Measurements from ENCODE around the gene BET1L. TPM values are rescaled to one million over a fixed set of nuclear protein-coding genes. Genes with fewer than 3 reads are reported as not detected.
"Not testable (repeated sequence)": the region's sequence is repeated elsewhere in the genome, so short reads cannot be mapped to it uniquely, and the experiment has no call there.

Gene BET1L
- total RNA-seq, 1 donor from 2014 or later = 44.3 TPM

DNA sequence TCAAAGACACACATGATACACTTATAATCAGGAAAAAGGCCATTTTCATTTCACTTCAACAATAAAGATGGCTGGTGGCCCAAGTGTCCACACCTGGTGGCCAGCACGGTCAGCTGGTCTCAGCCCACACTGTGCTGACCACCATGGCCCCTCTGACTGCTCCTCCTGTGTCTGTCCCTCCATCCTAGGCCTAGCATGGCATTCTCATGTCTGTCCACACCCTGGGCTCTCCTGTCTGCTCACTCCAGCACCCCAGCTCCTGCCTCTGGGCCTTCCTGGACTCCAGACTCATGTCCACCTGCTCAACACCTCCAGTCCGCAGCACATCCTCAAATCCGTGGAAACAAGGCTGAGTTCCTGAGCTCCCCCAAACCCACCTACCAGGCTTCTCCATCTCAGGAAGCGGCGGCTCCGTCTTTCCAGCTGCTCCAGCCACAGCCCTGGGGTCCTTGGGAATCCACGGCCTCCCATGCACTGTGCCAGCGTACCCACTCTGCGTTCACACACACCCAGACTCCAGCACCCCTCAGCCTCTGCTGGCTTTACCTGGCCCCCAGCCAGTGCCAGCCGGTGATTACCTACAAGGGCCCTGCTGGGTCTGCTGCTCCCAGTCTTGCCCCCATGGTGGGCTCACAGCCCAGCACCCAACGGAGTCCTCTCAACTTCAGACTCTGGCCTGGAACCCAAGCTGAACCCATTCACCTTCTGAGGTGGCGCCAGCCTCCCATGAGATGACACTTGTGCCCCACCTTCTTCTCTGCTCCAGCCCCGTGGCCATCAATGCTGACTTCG, 15.0 kb upstream of the BET1L start:
- H3K4me1 Mint-ChIP-seq = no peaks in the 10 kb centered on the region
- TF ChIP-seq CTCF (conservative IDR thresholded peaks at IDR 0.05) = no peak
- H3K4me3 Mint-ChIP-seq = no peak overlapping the region
- no peaks in the 10 kb centered on the region for H3K27me3 Mint-ChIP-seq (ENCODE audit: low read depth)
- H3K27ac Mint-ChIP-seq (ENCODE audit: unreplicated experiment) = peak overlapping the region; percentile 92
- no peaks in the 10 kb centered on the region for H3K36me3 Mint-ChIP-seq (ENCODE audit: low read depth)
- no peaks in the 10 kb centered on the region for H3K9me3 Mint-ChIP-seq
- no peak for DNase-seq (ENCODE audit: low read depth, low spot score)

GRCh38 chr11:221539-221938, 14.3 kb upstream of the BET1L start:
- Mint-ChIP-seq H3K27ac (ENCODE audit: unreplicated experiment) (no peak overlapping the region), H3K27me3 (ENCODE audit: low read depth) (no peaks in the 10 kb centered on the region), H3K4me3 (no peak overlapping the region), H3K36me3 (ENCODE audit: low read depth) (no peaks in the 10 kb centered on the region), H3K9me3 (no peaks in the 10 kb centered on the region), H3K4me1 (no peaks in the 10 kb centered on the region)
- DNase-seq (ENCODE audit: low read depth, low spot score) = no peak
- TF ChIP-seq CTCF (conservative IDR thresholded peaks at IDR 0.05) = no peak

DNA sequence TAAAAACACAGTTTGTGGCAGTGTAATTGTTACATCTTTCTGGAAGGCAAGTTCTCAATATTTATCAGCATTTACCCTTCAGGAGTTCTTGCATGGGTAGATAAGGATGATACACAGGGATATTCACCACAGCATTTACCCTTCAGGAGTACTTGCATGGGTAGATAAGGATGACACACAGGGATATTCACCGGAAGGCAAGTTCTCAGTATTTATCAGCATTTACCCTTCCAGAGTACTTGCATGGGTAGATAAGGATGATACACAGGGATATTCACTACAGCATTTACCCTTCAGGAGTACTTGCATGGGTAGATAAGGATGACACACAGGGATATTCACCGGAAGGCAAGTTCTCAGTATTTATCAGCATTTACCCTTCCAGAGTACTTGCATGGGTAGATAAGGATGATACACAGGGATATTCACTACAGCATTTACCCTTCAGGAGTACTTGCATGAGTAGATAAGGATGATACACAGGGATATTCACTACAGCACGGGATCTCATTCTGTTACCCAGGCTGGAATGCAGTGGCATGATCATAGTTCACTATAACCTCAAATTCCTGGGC, 13.5 kb upstream of the BET1L start:
- not testable (repeated sequence) for H3K36me3 Mint-ChIP-seq (ENCODE audit: low read depth); DNase-seq (ENCODE audit: low read depth, low spot score); H3K4me1 Mint-ChIP-seq; H3K27me3 Mint-ChIP-seq (ENCODE audit: low read depth); H3K9me3 Mint-ChIP-seq; H3K27ac Mint-ChIP-seq (ENCODE audit: unreplicated experiment); H3K4me3 Mint-ChIP-seq

GRCh38 chr11:218815-219593, 11.8 kb upstream of the BET1L start:
- H3K36me3 Mint-ChIP-seq (ENCODE audit: low read depth) = no peaks in the 10 kb centered on the region
- H3K9me3 Mint-ChIP-seq = no peaks in the 10 kb centered on the region
- no peaks in the 10 kb centered on the region for H3K4me1 Mint-ChIP-seq
- no peak for TF ChIP-seq CTCF (conservative IDR thresholded peaks at IDR 0.05)
- no peaks in the 10 kb centered on the region for H3K27me3 Mint-ChIP-seq (ENCODE audit: low read depth)
- no peak overlapping the region for H3K27ac Mint-ChIP-seq (ENCODE audit: unreplicated experiment)
- DNase-seq (ENCODE audit: low read depth, low spot score) = no peak
- H3K4me3 Mint-ChIP-seq = no peak overlapping the region

DNA sequence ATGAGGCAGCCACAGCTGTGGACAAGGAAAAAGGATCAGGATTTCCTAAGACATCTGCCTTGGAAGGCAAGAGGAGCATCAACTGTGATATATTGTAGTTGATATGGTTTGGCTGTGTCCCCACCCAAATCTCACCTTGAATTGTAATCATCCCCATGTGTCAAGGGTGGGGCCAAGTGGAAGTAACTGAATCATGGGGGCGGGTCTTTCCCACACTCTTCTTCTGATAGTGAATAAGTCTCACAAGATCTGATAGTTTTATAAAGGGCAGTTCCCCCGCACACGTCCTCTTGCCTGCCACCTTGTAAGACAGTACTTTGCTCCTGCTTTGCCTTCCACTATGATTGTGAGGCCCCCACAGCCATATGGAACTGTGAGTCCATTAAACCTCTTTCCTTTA, 10.5 kb upstream of the BET1L start:
- DNase-seq (ENCODE audit: low read depth, low spot score) = no peak
- no peaks in the 10 kb centered on the region for H3K9me3 Mint-ChIP-seq
- H3K27ac Mint-ChIP-seq (ENCODE audit: unreplicated experiment) = peak overlapping the region; percentile 74
- no peaks in the 10 kb centered on the region for H3K27me3 Mint-ChIP-seq (ENCODE audit: low read depth)
- TF ChIP-seq CTCF (conservative IDR thresholded peaks at IDR 0.05) = no peak
- peak overlapping the region; percentile 43 for H3K4me3 Mint-ChIP-seq
- H3K36me3 Mint-ChIP-seq (ENCODE audit: low read depth) = peaks cover 3% of the 10 kb centered on the region
- H3K4me1 Mint-ChIP-seq = no peaks in the 10 kb centered on the region

All from neural crest cell (in vitro differentiated cells).